Measurements from ENCODE around the gene PDE4C. TPM values are rescaled to one million over a fixed set of nuclear protein-coding genes. Genes with fewer than 3 reads are reported as not detected.

PDE4C gene
- total RNA-seq, 1 donor: under 0.01 TPM

DNA sequence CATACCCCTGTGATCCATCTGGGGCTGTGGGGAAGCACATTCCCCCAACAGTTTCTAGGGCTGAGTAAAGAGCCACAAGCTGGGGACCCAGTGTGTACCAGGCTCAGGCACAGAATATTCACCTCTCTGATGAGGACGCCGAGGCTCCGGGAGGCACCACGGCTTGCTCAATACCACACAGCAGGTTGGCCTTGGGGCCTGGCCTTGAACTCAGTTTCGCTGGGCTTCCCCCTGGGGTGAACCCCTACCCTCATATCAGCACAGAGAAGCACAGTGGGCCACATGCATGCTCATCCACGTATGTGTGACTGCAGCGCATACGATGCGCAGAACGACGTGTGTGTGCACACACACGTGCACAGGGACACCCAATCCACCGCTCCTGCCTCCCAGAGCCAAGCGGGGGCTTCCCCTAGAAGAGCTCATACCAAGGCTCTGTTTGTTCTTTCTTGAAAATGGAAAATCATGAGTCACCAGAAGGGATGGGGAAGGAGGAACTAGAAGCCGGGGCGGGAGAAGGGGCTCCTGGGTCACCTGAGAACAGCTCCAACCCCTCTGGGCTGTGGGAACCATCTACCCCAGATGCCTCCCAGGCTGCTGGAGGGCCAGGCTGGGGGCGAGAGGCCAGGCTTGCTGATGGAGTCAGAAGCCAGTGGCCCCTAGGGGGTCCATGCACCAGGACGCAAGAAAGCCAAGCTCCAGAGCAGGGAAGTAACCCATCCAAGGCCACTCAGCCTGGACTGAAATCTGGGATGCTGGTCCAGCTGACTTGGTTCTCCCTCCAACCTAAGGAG is 4.9 kb upstream of the PDE4C start:
- no peak overlapping the region for H3K27ac ChIP-seq (ENCODE audit: low read depth, low read length)
- H3K4me1 ChIP-seq (ENCODE audit: insufficient read depth, low read length): no peaks in the 10 kb centered on the region
- H3K4me2 ChIP-seq (ENCODE audit: insufficient read depth, low read length): no peak overlapping the region
- no peak overlapping the region for H2AFZ ChIP-seq (ENCODE audit: low read length)
- H3K4me3 ChIP-seq (ENCODE audit: insufficient read depth, low read length): no peak overlapping the region
- no peaks in the 10 kb centered on the region for H4K20me1 ChIP-seq (ENCODE audit: insufficient read depth, low read length)
- H3K36me3 ChIP-seq (ENCODE audit: insufficient read depth, low read length): no peaks in the 10 kb centered on the region
- H3K27me3 ChIP-seq (ENCODE audit: insufficient read depth, low read length): peaks cover 19% of the 10 kb centered on the region
- no peaks in the 10 kb centered on the region for H3K9me3 ChIP-seq (ENCODE audit: low read depth, low read length)
- no peaks in the 10 kb centered on the region for H3K79me2 ChIP-seq (ENCODE audit: insufficient read depth, low read length)
- DNase-seq (ENCODE audit: insufficient read length, low spot score, missing footprints): peak; percentile 81
- no peak for TF ChIP-seq CTCF (IDR thresholded peaks at IDR 0.05; ENCODE audit: extremely low read depth, low read depth, low read length)

DNA sequence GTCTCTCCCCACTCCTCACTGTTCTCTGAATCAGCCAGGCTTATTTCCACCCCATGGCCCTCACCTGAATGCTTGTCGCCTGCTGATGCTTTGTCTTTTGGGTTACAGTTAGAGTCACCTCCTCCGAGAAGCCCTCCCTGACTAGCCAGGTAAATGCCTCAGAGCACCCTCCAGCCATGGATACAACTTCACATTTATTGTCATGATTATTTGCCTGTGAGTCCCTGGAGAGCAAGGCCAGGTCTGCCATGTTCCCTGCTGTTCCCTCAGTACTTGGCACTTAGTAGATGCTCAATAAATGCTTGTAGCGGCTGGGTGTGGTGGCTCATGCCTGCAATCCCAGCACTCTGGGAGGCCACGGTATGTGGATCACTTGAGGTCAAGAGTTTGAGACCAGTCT is 3.7 kb upstream of the PDE4C start:
- Histone ChIP-seq H3K9me3 (ENCODE audit: low read depth, low read length) (no peaks in the 10 kb centered on the region), H3K4me1 (ENCODE audit: insufficient read depth, low read length) (peaks cover 8% of the 10 kb centered on the region), H3K27me3 (ENCODE audit: insufficient read depth, low read length) (peaks cover 26% of the 10 kb centered on the region), H3K79me2 (ENCODE audit: insufficient read depth, low read length) (no peaks in the 10 kb centered on the region), H3K4me3 (ENCODE audit: insufficient read depth, low read length) (no peak overlapping the region), H3K27ac (ENCODE audit: low read depth, low read length) (no peak overlapping the region), H3K4me2 (ENCODE audit: insufficient read depth, low read length) (no peak overlapping the region), H4K20me1 (ENCODE audit: insufficient read depth, low read length) (no peaks in the 10 kb centered on the region), H2AFZ (ENCODE audit: low read length) (no peak overlapping the region), H3K36me3 (ENCODE audit: insufficient read depth, low read length) (no peaks in the 10 kb centered on the region)
- DNase-seq (ENCODE audit: insufficient read length, low spot score, missing footprints): peak; percentile 66
- no peak for TF ChIP-seq CTCF (IDR thresholded peaks at IDR 0.05; ENCODE audit: extremely low read depth, low read depth, low read length)

GRCh38 chr19:18229474-18229873 is 3.2 kb upstream of the PDE4C start:
- peak; percentile 41 for TF ChIP-seq CTCF (IDR thresholded peaks at IDR 0.05; ENCODE audit: extremely low read depth, low read depth, low read length)
- Histone ChIP-seq H3K4me1 (ENCODE audit: insufficient read depth, low read length) (peaks cover 12% of the 10 kb centered on the region), H3K36me3 (ENCODE audit: insufficient read depth, low read length) (no peaks in the 10 kb centered on the region), H3K79me2 (ENCODE audit: insufficient read depth, low read length) (no peaks in the 10 kb centered on the region), H3K4me3 (ENCODE audit: insufficient read depth, low read length) (no peak overlapping the region), H2AFZ (ENCODE audit: low read length) (no peak overlapping the region), H3K4me2 (ENCODE audit: insufficient read depth, low read length) (no peak overlapping the region), H3K27me3 (ENCODE audit: insufficient read depth, low read length) (peaks cover 27% of the 10 kb centered on the region), H3K27ac (ENCODE audit: low read depth, low read length) (no peak overlapping the region), H3K9me3 (ENCODE audit: low read depth, low read length) (no peaks in the 10 kb centered on the region), H4K20me1 (ENCODE audit: insufficient read depth, low read length) (no peaks in the 10 kb centered on the region)
- peak; percentile 36 for DNase-seq (ENCODE audit: insufficient read length, low spot score, missing footprints)

DNA sequence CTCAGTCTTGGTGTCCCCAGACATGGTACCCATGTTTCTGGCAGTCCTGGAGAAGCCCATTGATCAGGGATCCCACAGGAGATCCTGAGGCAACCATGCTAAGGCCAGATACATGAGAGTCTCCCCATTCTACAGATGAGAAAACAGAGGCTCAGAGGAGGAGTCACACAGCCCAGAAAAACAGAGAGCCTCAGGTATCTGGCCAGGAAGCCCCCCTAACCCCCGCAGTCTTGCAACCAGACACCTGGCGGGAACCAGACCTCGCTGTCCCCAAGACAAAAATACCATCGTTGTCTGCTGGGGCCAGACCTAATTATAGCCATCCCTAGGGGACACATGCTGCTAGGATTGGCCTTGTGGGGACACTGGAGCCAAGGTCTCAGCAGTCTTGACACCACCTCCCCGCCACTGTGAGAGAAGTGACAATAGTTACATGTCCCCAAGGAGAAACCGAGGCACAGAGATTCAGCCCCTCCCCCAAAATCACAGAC is 1.6 kb upstream of the PDE4C start:
- H3K9me3 ChIP-seq (ENCODE audit: low read depth, low read length): no peaks in the 10 kb centered on the region
- TF ChIP-seq CTCF (IDR thresholded peaks at IDR 0.05; ENCODE audit: extremely low read depth, low read depth, low read length): no peak
- H3K4me3 ChIP-seq (ENCODE audit: insufficient read depth, low read length): no peak overlapping the region
- no peaks in the 10 kb centered on the region for H3K36me3 ChIP-seq (ENCODE audit: insufficient read depth, low read length)
- H4K20me1 ChIP-seq (ENCODE audit: insufficient read depth, low read length): no peaks in the 10 kb centered on the region
- H2AFZ ChIP-seq (ENCODE audit: low read length): no peak overlapping the region
- H3K4me2 ChIP-seq (ENCODE audit: insufficient read depth, low read length): no peak overlapping the region
- no peak overlapping the region for H3K27ac ChIP-seq (ENCODE audit: low read depth, low read length)
- H3K79me2 ChIP-seq (ENCODE audit: insufficient read depth, low read length): no peaks in the 10 kb centered on the region
- DNase-seq (ENCODE audit: insufficient read length, low spot score, missing footprints): peak; percentile 77
- peaks cover 27% of the 10 kb centered on the region for H3K27me3 ChIP-seq (ENCODE audit: insufficient read depth, low read length)
- peaks cover 12% of the 10 kb centered on the region for H3K4me1 ChIP-seq (ENCODE audit: insufficient read depth, low read length)

Data from osteoblast (primary cell).